HCT116 (cell line): Measurements from ENCODE around the gene WHAMM. TPM values are rescaled to one million over a fixed set of nuclear protein-coding genes. Genes with fewer than 3 reads are reported as not detected.
"Not testable (repeated sequence)": the region's sequence is repeated elsewhere in the genome, so short reads cannot be mapped to it uniquely, and the experiment has no call there.

ENCODE experiments used
- ATAC-seq: fragments of 200-7000 bp; cut with Tn5 transposase; 2 replicates; pipeline ENCODE4 v1.9.1; 2020; ENCODE audit warnings: mild to moderate bottlenecking, moderate library complexity
- BruUV-seq: library from RNA; stranded (reverse); fragments of 400-500 nt; replicated peaks from 2 replicates; lab custom pipeline; 2021; lab: Mats Ljungman, UMichigan
- CTCF ChIA-PET: fragments of 300-600 bp; sonication (Branson Sonifier 250); formaldehyde crosslinking; loops from one replicate; lab custom pipeline; 2021; ENCODE audit warnings: antibody characterized with exemption; lab: Charles Lee
- POLR2A ChIA-PET: fragments of 300-600, 350-600 bp; sonication (Branson Sonifier 250); formaldehyde crosslinking; loops from one replicate; lab custom pipeline; 2021; ENCODE audit warnings: antibody characterized with exemption; lab: Charles Lee
- RAD21 ChIA-PET, 2 experiments: fragments of 300-600 bp; sonication (Branson Sonifier 250); formaldehyde crosslinking; loops; one replicate each; lab custom pipeline; 2023; ENCODE audit warnings: low total read pairs in 2 of 2; ENCODE audit not compliant: uncharacterized antibody in 2 of 2, unreplicated experiment in 2 of 2, low non-redundant PET in 1 of 2; lab: Charles Lee
- DNase-seq: peaks from one replicate; pipeline ENCODE4 v3.0.0-alpha.2; 2010; ENCODE audit warnings: low read depth, low spot score
- H2AFZ ChIP-seq: fragments of 200-600 bp; shearing (Covaris generic), sonication (generic); 2 replicates; pipeline ENCODE4 v1.6.1; 2017; ENCODE audit warnings: low read depth, mixed run types, mixed read lengths, antibody characterized with exemption, low read length; ENCODE audit not compliant: poor library complexity, severe bottlenecking
- H3K27ac ChIP-seq: 2 replicates; pipeline ENCODE4 v1.5.1; 2012; ENCODE audit warnings: low read depth, low read length
- H3K27me3 ChIP-seq: fragments of 200-600 bp; sonication (generic); 2 replicates; pipeline ENCODE4 v1.6.1; 2016; ENCODE audit warnings: mixed run types, low read length, mixed read lengths; ENCODE audit not compliant: insufficient read depth
- H3K36me3 ChIP-seq, 2 experiments: fragments of 200-500 bp in 1 of 2; fragments of 200-600 bp in 1 of 2; sonication (Bioruptor generic) in 1 of 2; sonication (generic) in 1 of 2; 2 replicates each; pipeline versions ENCODE4 v1.5.1 to v1.6.1; 2014 to 2016; ENCODE audit warnings: low read length in 2 of 2, inconsistent platforms in 1 of 2, mixed read lengths in 1 of 2, mixed run types in 1 of 2; ENCODE audit not compliant: insufficient read depth in 2 of 2, control insufficient read depth in 1 of 2
- H3K4me1 ChIP-seq, 2 experiments: fragments of 200-600 bp in 1 of 2; sonication (generic) in 1 of 2; 2 replicates each; pipeline versions ENCODE4 v1.5.1 to v1.6.1; 2012 to 2017; ENCODE audit warnings: low read length in 2 of 2, inconsistent platforms in 1 of 2, mild to moderate bottlenecking in 1 of 2, mixed read lengths in 1 of 2, mixed run types in 1 of 2, moderate library complexity in 1 of 2; ENCODE audit not compliant: insufficient read depth in 2 of 2, control insufficient read depth in 1 of 2
- H3K4me2 ChIP-seq: fragments of 200-600 bp; sonication (generic); 2 replicates; pipeline ENCODE4 v1.6.1; 2017; ENCODE audit warnings: mixed run types, low read length, mixed read lengths
- H3K4me3 ChIP-seq, 2 experiments: fragments of 200-600 bp in 1 of 2; sonication (generic) in 1 of 2; replicated peaks in 1 of 2; 2 replicates each; pipeline ENCODE4 v1.5.1; 2011 to 2016; ENCODE audit warnings: low read length in 2 of 2, control low read depth in 1 of 2, low read depth in 1 of 2, mild to moderate bottlenecking in 1 of 2, mixed read lengths in 1 of 2, mixed run types in 1 of 2
- H3K79me2 ChIP-seq: fragments of 200-600 bp; sonication (generic); 2 replicates; pipeline ENCODE4 v1.6.1; 2017; ENCODE audit warnings: mild to moderate bottlenecking, mixed run types, low read length, moderate library complexity, mixed read lengths; ENCODE audit not compliant: insufficient read depth
- H3K9ac ChIP-seq: fragments of 200-600 bp; sonication (generic); 2 replicates; pipeline ENCODE4 v1.6.1; 2016; ENCODE audit warnings: low read length, mixed read lengths
- H3K9me2 ChIP-seq: fragments of 200-600 bp; sonication (generic), shearing (Covaris generic); 2 replicates; pipeline ENCODE4 v1.6.1; 2017; ENCODE audit warnings: mixed run types, mild to moderate bottlenecking, moderate library complexity; ENCODE audit not compliant: insufficient read depth
- H3K9me3 ChIP-seq, 2 experiments: fragments of 200-500 bp in 1 of 2; fragments of 200-600 bp in 1 of 2; sonication (Bioruptor generic) in 1 of 2; sonication (generic) in 1 of 2; 2 replicates each; pipeline ENCODE4 v1.6.1; 2014 to 2017; ENCODE audit warnings: low read length in 2 of 2, mixed read lengths in 2 of 2, inconsistent platforms in 1 of 2, low read depth in 1 of 2, mild to moderate bottlenecking in 1 of 2, mixed run types in 1 of 2, moderate library complexity in 1 of 2; ENCODE audit not compliant: control insufficient read depth in 1 of 2, insufficient read depth in 1 of 2
- H4K20me1 ChIP-seq: fragments of 200-600 bp; sonication (generic), shearing (Covaris generic); 2 replicates; pipeline ENCODE4 v1.6.1; 2017; ENCODE audit warnings: mixed run types, mild to moderate bottlenecking, moderate library complexity; ENCODE audit not compliant: insufficient read depth
- CBX3 ChIP-seq: IDR thresholded peaks from 2 replicates; pipeline ENCODE4 v1.6.1; 2012; ENCODE audit warnings: low read depth
- CTCF ChIP-seq, 3 experiments: fragments of 200-600 bp in 1 of 3; sonication (generic) in 1 of 3; IDR thresholded peaks in 2 of 3; conservative IDR thresholded peaks in 1 of 3; 2 replicates each; pipeline ENCODE4 v1.5.1; 2012 to 2017; ENCODE audit warnings: low read depth in 2 of 3, low read length in 2 of 3, antibody characterized with exemption in 1 of 3, borderline replicate concordance in 1 of 3, control low read depth in 1 of 3, mild to moderate bottlenecking in 1 of 3, mixed read lengths in 1 of 3, mixed run types in 1 of 3, moderate library complexity in 1 of 3; ENCODE audit not compliant: insufficient read depth in 1 of 3
- EZH2phosphoT487 ChIP-seq: fragments of 200-600 bp; IDR thresholded peaks from 2 replicates; pipeline ENCODE4 v1.6.1; 2018; ENCODE audit warnings: antibody characterized with exemption, borderline replicate concordance
- MAX ChIP-seq: IDR thresholded peaks from 2 replicates; pipeline ENCODE4 v1.6.1; 2012
- RAD21 ChIP-seq: IDR thresholded peaks from 2 replicates; pipeline ENCODE4 v1.6.1; 2012; ENCODE audit warnings: low read depth, mild to moderate bottlenecking
- REST ChIP-seq: IDR thresholded peaks from 2 replicates; pipeline ENCODE4 v1.6.1; 2012; ENCODE audit warnings: low read depth
- SRF ChIP-seq: IDR thresholded peaks from 2 replicates; pipeline ENCODE4 v1.6.1; 2012; ENCODE audit warnings: low read depth
- ZFX ChIP-seq: fragments of 450-650 bp; IDR thresholded peaks from 2 replicates; pipeline ENCODE4 v1.6.1; 2017
- intact Hi-C: fragments of 100-400 bp; cut with micrococcal nuclease; formaldehyde crosslinking; loops from 2 replicates; pipeline ENCODE4 v1.10.0; 2022
- total RNA-seq: library from RNA; stranded (reverse); gene quantifications from one replicate; pipeline ENCODE4 v1.2.1, GENCODE V29; 2021; ENCODE audit not compliant: unreplicated experiment

Gene WHAMM
- total RNA-seq, 1 experiment from 2014 or later, result 7.1 TPM

- Histone ChIP-seq H3K9me3 (no peaks in the 10 kb centered on the region), H2AFZ (no peak overlapping the region), H3K9me2 (no peaks in the 10 kb centered on the region), H3K9ac (no peak overlapping the region), H3K4me3 (no peak overlapping the region), H3K4me1 (peaks cover 9 to 22% of the 10 kb centered on the region in 2 experiments; a peak in 2 of 4 replicates), H3K36me3 (peaks cover 11 to 17% of the 10 kb centered on the region in 2 experiments; a peak in 3 of 4 replicates), H3K4me2 (no peak overlapping the region), H3K27ac (no peak overlapping the region), H3K27me3 (no peaks in the 10 kb centered on the region), H3K79me2 (peaks cover 39% of the 10 kb centered on the region), H4K20me1 (no peaks in the 10 kb centered on the region)
- POLR2A ChIA-PET, result no interaction called here
- TF ChIP-seq MAX, result no peak
- ATAC-seq, result no peak
- CTCF ChIA-PET, result no interaction called here
- RAD21 ChIA-PET, result no interaction called here
- no peak for DNase-seq
- BruUV-seq, result no TSS peak
- intact Hi-C loops, result no loop called here
Observed at GRCh38 chr15:82812994-82813393, 3.6 kb downstream of the WHAMM start.

- H3K9ac ChIP-seq, result no peak overlapping the region
- peaks cover 8% of the 10 kb centered on the region; the same call in 1 of the 2 replicates for H3K79me2 ChIP-seq
- no peaks in the 10 kb centered on the region for H4K20me1 ChIP-seq
- ChIA-PET POLR2A (no interaction called here), RAD21 (interaction anchor here in 1 of 2 experiments (0.7 kb wide), 1 partner anchor 52 kb away, joined by 3 read pairs; no protein-coding TSS in a partner anchor), CTCF (no interaction called here)
- H3K4me3 ChIP-seq, result no peak overlapping the region
- no TSS peak for BruUV-seq
- no peaks in the 10 kb centered on the region for H3K27me3 ChIP-seq
- no peak overlapping the region for H2AFZ ChIP-seq
- intact Hi-C loops, result no loop called here
- ATAC-seq, result no peak
- DNase-seq, result no peak
- H3K4me1 ChIP-seq, result peaks cover 0 to 7% of the 10 kb centered on the region in 2 experiments; a peak in 2 of 4 replicates
- no peaks in the 10 kb centered on the region for H3K9me2 ChIP-seq
- TF ChIP-seq SRF (no peak), EZH2phosphoT487 (no peak), RAD21 (no peak), CBX3 (no peak), ZFX (no peak), REST (no peak), CTCF (IDR thresholded peaks at IDR 0.05 in 2 of 3, conservative IDR thresholded peaks at IDR 0.05 in 1 of 3; ENCODE audit: borderline replicate concordance in 1 of 3, insufficient read depth in 1 of 3, low read depth in 2 of 3, low read length in 2 of 3) (no peak)
- H3K4me2 ChIP-seq, result no peak overlapping the region
- no peaks in the 10 kb centered on the region for H3K9me3 ChIP-seq
- no peak overlapping the region for H3K27ac ChIP-seq
- peaks cover 35 to 36% of the 10 kb centered on the region in 2 experiments for H3K36me3 ChIP-seq
Observed at GRCh38 chr15:82820128-82820527, 10.7 kb downstream of the WHAMM start.

GRCh38 chr15:82821396-82821795 is 12.0 kb downstream of the WHAMM start:
- BruUV-seq, result not testable (repeated sequence)

More at GRCh38 chr15:82821396-82821795, 12.0 kb downstream of the WHAMM start:
- H3K27me3 ChIP-seq, ATAC-seq, H4K20me1 ChIP-seq, H3K79me2 ChIP-seq, H3K4me1 ChIP-seq, H3K9me3 ChIP-seq, RAD21 ChIA-PET, POLR2A ChIA-PET, CTCF ChIA-PET, H3K4me2 ChIP-seq, H3K4me3 ChIP-seq, H3K9ac ChIP-seq, DNase-seq, intact Hi-C loops, H3K9me2 ChIP-seq, H2AFZ ChIP-seq, H3K27ac ChIP-seq: not testable (repeated sequence)
- H3K36me3 ChIP-seq, result peaks cover 36 to 37% of the 10 kb centered on the region in 2 experiments
